ENCODE results near the gene ADIPOR2.

GRCh38 chr12:1761857-1762256 is 71.0 kb downstream of the ADIPOR2 start:
- TF ChIP-seq SIN3A (IDR thresholded peaks at IDR 0.05; ENCODE audit: borderline replicate concordance, insufficient read depth, low read length) (no peak), POLR2AphosphoS5 (IDR thresholded peaks at IDR 0.05; ENCODE audit: low read depth, low read length) (no peak), FOXP2 (optimal IDR thresholded peaks at IDR 0.05; ENCODE audit: borderline replicate concordance, extremely low read depth, extremely low read length, insufficient read depth) (no peak)

All from PFSK-1 (cell line).